H1 (cell line): ENCODE results near the gene CPLANE2. TPM values are rescaled to one million over a fixed set of nuclear protein-coding genes. Genes with fewer than 3 reads are reported as not detected.

Experiments
- ATF2 ChIP-seq: IDR thresholded peaks from 2 replicates; pipeline ENCODE4 v1.6.1; 2012; ENCODE audit warnings: low read length, inconsistent platforms
- BCL11A ChIP-seq, 2 experiments: IDR thresholded peaks; one replicate each; pipeline ENCODE4 v1.6.1; 2011; ENCODE audit warnings: low read depth in 2 of 2, low read length in 2 of 2, mild to moderate bottlenecking in 2 of 2
- CBX8 ChIP-seq: fragments of 300-800, 300-1000 bp; sonication (generic); IDR thresholded peaks from 2 replicates; pipeline ENCODE4 v1.7.1; 2016; ENCODE audit warnings: low read depth, low read length, borderline replicate concordance
- CTBP2 ChIP-seq: IDR thresholded peaks from 2 replicates; pipeline ENCODE4 v1.7.0; 2011; ENCODE audit warnings: borderline replicate concordance, mild to moderate bottlenecking, moderate library complexity, mixed read lengths, low read length; ENCODE audit not compliant: insufficient read depth, insufficient read length
- CTCF ChIP-seq, 3 experiments: IDR thresholded peaks; 1 replicate in 2 of 3; 2 replicates in 1 of 3; pipeline versions ENCODE4 v1.5.1 to v1.6.1; 2011; ENCODE audit warnings: low read length in 3 of 3, mild to moderate bottlenecking in 3 of 3, inconsistent platforms in 2 of 3, low read depth in 1 of 3, moderate library complexity in 1 of 3; ENCODE audit not compliant: insufficient read depth in 1 of 3; ENCODE audit errors: control extremely low read depth in 1 of 3
- FOSL1 ChIP-seq: IDR thresholded peaks from 2 replicates; pipeline ENCODE4 v1.6.1; 2011; ENCODE audit warnings: mild to moderate bottlenecking, low read depth, low read length, moderate library complexity; ENCODE audit not compliant: insufficient read depth
- GTF2F1 ChIP-seq: IDR thresholded peaks from 2 replicates; pipeline ENCODE4 v1.6.1; 2012; ENCODE audit warnings: low read depth, low read length, improper control_type of control experiment, borderline replicate concordance
- MAX ChIP-seq: IDR thresholded peaks from 2 replicates; pipeline ENCODE4 v1.6.1; 2012; ENCODE audit warnings: inconsistent platforms
- POLR2AphosphoS5 ChIP-seq: IDR thresholded peaks from 2 replicates; pipeline ENCODE4 v1.6.1; 2011; ENCODE audit warnings: low read depth, low read length
- RBBP5 ChIP-seq: IDR thresholded peaks from 2 replicates; pipeline ENCODE4 v1.7.1; 2012; ENCODE audit warnings: low read depth, mild to moderate bottlenecking, inconsistent platforms, low read length, moderate library complexity, borderline replicate concordance
- RNF2 ChIP-seq: fragments of 200-900, 300-1000 bp; sonication (generic); IDR thresholded peaks from 2 replicates; pipeline ENCODE4 v1.7.1; 2016; ENCODE audit warnings: borderline replicate concordance, low read depth, mild to moderate bottlenecking, antibody characterized with exemption, low read length; ENCODE audit not compliant: poor library complexity, severe bottlenecking; ENCODE audit errors: missing control alignments
- SIRT6 ChIP-seq: IDR thresholded peaks from one replicate; pipeline ENCODE4 v1.7.1; 2012; ENCODE audit warnings: low read length, inconsistent platforms
- SIX5 ChIP-seq: IDR thresholded peaks from 2 replicates; pipeline ENCODE4 v1.6.1; 2011; ENCODE audit warnings: mild to moderate bottlenecking, low read depth, low read length
- SP1 ChIP-seq: IDR thresholded peaks from 2 replicates; pipeline ENCODE4 v1.6.1; 2011; ENCODE audit warnings: low read depth, low read length
- SP2 ChIP-seq: IDR thresholded peaks from 2 replicates; pipeline ENCODE4 v1.6.1; 2012; ENCODE audit warnings: mild to moderate bottlenecking, low read length, inconsistent platforms
- SUZ12 ChIP-seq: fragments of 200-600 bp; sonication (generic); IDR thresholded peaks from 2 replicates; pipeline ENCODE4 v1.6.1; 2012; ENCODE audit warnings: mild to moderate bottlenecking, inconsistent platforms, low read length, moderate library complexity, mixed read lengths
- TBP ChIP-seq: IDR thresholded peaks from 2 replicates; pipeline ENCODE4 v1.6.1; 2011; ENCODE audit warnings: low read depth, low read length, improper control_type of control experiment
- USF2 ChIP-seq: IDR thresholded peaks from 2 replicates; pipeline ENCODE4 v1.6.1; 2011; ENCODE audit warnings: low read length, improper control_type of control experiment
- polyA plus RNA-seq, 7 experiments: library from polyadenylated mRNA; depleted of rRNA in 3 of 7; stranded (reverse) in 5 of 7; unstranded in 2 of 7; fragments of >200 nt in 5 of 7; fragments of 200-250 nt in 2 of 7; gene quantifications; 1 replicate in 5 of 7; 2 replicates in 1 of 7; 4 replicates in 1 of 7; pipeline versions ENCODE4 v1.2.1 to v1.2.3, GENCODE V29; 2011 to 2013; ENCODE audit warnings: missing spikeins in 2 of 7, mixed read lengths in 2 of 7
- total RNA-seq: library from RNA; stranded (reverse); fragmentation: NEBNext Ultra II Directional; extraction: Animal tissue kit (Norgen Biotek cat#: 25700); gene quantifications from 2 replicates; pipeline ENCODE4 v1.2.1, GENCODE V29; 2021

The CPLANE2 gene
- total and polyA plus RNA-seq, 2 of the 8 experiments (the other 6 are each of a cell fraction or from before 2014, with no cell fraction given) = 2.3 to 2.5 TPM

- TF ChIP-seq SP1 (peak; percentile 46; the same call in 1 of the 2 replicates), SIX5 (no peak), RNF2 (no peak), USF2 (no peak), TBP (peak; percentile 55), FOSL1 (0 out of 2 replicates have a peak, but pooled peaks have one; percentile 49), ATF2 (no peak), SIRT6 (no peak), CTBP2 (no peak), GTF2F1 (no peak), RBBP5 (peak; percentile 77; the same call in 1 of the 2 replicates), SP2 (no peak), CTCF (IDR thresholded peaks at IDR 0.05; ENCODE audit: control extremely low read depth in 1 of 3, insufficient read depth in 1 of 3, low read depth in 1 of 3, low read length in 3 of 3) (no peak), BCL11A (IDR thresholded peaks at IDR 0.05; ENCODE audit: low read depth in 2 of 2, low read length in 2 of 2) (no peak), SUZ12 (no peak), POLR2AphosphoS5 (peak; percentile 68), MAX (peak; percentile 92), CBX8 (no peak)
Observed at GRCh38 chr1:16206547-16207317, 30.3 kb downstream of the CPLANE2 start (continued).
